Omental fat pad (tissue), 4 donors: ENCODE data around the gene CUX1. TPM values are rescaled to one million over a fixed set of nuclear protein-coding genes. Genes with fewer than 3 reads are reported as not detected.

ENCODE experiments used
- ATAC-seq: fragments of 150-250 bp; one replicate; pipeline ENCODE4 v1.9.1; 2016; ENCODE audit warnings: mild to moderate bottlenecking, moderate library complexity; ENCODE audit not compliant: low FRiP score
- DNase-seq: peaks from one replicate; pipeline ENCODE4 v3.0.0-alpha.2; 2019; ENCODE audit warnings: low spot score
- total RNA-seq, 4 donors: library from RNA; depleted of rRNA; stranded (reverse); fragments of >200 nt; gene quantifications; one replicate each; pipeline ENCODE4 v1.1.0, GENCODE V29; 2016
- TF ChIP-seq, protein P1 (sequence below), 3 donors: fragments of 450-650 bp; IDR thresholded peaks; one replicate each; pipeline ENCODE4 v1.5.1; 2016 to 2017; ENCODE audit warnings: antibody characterized with exemption in 3 of 3, mild to moderate bottlenecking in 3 of 3, moderate library complexity in 2 of 3

CUX1 gene
- total RNA-seq, 4 donors from 2014 or later: 67.6 to 141 (median 75.7) TPM

DNA sequence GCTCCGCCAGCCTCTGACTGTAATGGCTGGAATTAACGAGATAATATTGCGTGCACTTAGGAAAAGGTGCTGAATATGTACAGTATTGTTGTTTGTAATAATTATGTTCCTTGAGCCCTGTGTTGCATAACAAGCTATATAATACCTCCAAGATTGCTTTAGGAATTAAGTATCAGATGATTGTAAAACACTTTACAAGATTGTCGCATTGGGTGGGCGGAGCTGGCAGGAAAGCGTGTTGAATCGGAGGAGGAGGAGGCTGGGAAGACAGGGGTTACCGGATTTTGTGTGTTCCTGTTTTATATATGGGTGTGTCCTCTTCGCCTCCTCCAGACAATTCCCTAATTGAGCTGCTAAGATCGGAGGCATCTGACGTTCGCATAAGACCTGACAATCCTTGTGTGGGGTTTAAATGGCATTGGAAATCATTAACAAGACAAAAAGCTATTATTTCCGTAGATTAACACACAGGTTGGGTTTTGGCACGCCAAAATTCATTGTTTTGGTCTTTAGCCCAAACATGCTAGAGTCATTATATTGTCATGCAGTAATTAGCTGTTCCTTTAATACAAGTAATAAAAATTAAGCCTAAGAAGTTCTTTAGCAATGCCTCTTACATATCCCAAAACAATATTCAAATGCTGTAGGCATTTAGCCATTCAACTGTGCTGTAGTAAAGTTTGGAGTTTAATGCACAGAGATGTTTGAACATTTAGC, 276.3 kb downstream of the CUX1 start:
- DNase-seq (no peak), ATAC-seq (no peak)
- TF ChIP-seq, protein P1, sequence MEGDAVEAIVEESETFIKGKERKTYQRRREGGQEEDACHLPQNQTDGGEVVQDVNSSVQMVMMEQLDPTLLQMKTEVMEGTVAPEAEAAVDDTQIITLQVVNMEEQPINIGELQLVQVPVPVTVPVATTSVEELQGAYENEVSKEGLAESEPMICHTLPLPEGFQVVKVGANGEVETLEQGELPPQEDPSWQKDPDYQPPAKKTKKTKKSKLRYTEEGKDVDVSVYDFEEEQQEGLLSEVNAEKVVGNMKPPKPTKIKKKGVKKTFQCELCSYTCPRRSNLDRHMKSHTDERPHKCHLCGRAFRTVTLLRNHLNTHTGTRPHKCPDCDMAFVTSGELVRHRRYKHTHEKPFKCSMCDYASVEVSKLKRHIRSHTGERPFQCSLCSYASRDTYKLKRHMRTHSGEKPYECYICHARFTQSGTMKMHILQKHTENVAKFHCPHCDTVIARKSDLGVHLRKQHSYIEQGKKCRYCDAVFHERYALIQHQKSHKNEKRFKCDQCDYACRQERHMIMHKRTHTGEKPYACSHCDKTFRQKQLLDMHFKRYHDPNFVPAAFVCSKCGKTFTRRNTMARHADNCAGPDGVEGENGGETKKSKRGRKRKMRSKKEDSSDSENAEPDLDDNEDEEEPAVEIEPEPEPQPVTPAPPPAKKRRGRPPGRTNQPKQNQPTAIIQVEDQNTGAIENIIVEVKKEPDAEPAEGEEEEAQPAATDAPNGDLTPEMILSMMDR (IDR thresholded peaks at IDR 0.05): no peak

DNA sequence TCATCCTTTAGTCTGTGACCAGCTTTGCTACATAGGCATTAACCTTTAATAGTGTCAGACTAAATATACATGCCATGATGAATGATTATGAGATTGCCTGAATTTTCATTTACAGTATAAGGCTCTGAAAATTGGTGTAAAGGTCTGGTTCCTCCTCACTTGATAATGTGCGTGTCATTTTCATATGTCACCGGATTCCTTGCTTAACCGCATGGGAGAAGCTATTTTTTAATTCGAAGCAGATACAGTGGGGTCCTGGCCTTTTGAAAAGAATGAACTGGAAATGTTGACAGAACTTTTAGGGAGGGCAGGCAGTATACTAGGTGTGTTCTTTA, 276.9 kb downstream of the CUX1 start:
- ATAC-seq: no peak

DNA sequence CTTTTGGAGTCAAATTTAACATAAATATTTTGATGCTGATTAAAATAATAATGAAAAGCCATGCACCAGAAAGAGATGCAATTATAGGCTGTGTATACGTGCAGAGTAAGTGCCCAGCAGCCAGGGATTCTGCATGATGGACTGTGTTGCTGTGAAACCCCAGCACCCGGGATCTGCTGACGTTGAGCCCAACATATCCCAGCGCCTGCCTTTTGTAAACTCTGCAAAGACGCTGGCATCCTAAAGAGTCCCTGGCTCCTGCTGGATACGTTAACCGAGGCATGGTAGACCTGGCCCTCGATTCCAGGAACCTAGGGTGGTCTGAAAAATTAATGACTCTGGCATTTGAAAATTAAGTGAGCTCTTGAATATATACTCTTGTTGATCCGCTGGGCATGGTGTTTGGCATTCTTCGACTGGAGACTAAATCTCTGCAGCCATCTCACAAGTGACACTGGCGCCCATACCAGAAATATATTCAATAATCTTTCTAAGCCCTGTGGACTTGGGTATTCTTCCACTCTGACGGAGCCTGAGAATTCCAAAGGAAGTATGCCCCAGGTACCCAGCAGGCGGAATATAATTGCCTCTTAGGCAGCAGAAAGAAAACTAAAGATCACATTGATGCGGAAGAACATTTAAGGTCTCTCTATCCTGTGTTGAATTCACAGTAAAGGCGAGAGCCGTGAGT, 278.0 kb downstream of the CUX1 start:
- TF ChIP-seq, protein P1 (IDR thresholded peaks at IDR 0.05): no peak
- no peak for ATAC-seq
- DNase-seq: no peak

More for the DNA sequence above, 276.9 kb downstream of the CUX1 start:
- DNase-seq: no peak
- TF ChIP-seq, protein P1 (IDR thresholded peaks at IDR 0.05): no peak

DNA sequence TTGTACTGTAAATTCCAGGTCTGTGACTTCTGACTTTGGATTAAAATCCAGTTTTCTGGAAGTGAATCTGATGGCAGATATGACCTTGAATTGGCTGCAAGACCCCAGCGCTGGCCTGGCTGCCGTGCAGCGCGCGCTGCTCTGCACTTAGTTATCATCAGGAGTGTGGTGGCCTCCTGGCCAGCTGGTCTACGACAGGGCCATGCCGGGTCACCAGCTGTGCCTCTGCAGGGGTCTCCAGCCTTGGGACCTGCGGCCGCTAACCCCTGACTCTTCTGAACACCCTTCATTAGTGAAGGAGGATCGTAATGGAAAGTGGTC, 278.5 kb downstream of the CUX1 start:
- TF ChIP-seq, protein P1 (IDR thresholded peaks at IDR 0.05): no peak
- ATAC-seq: no peak
- DNase-seq: no peak

DNA sequence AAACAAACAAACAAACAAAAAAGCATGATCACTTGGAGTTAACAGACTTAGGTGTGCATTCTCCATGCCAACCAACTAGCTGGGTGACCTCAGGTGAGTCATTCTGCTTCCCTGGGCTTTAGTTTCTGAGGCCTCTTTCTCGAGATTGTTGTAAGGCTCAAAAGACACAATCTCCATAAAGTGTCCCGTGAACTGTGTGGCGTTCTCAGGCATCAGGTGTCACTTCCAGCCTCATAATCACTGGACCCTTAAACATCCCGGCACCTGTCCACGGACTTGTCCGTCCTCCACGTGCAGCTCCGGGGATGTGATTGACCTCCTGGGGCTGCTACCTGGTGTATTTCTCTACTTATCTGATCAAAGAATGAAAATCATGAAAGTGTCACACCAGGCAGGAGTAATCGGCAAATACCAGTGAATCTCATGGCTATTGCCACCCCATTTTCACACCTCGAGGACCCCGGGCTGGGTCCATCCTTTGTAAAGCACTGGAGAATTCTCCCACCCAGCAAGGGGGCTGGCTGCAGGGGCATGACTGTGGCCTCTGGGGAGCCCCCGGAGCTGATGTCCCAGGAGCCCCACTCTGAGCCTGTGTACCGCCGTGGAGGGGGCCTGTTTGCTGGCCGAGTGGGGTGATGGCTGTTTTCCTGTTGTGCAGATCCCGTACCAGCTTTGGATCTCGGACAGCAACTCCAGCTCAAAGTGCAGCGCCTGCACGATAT, 279.4 kb downstream of the CUX1 start:
- DNase-seq: no peak
- TF ChIP-seq, protein P1 (IDR thresholded peaks at IDR 0.05): no peak
- no peak for ATAC-seq

DNA sequence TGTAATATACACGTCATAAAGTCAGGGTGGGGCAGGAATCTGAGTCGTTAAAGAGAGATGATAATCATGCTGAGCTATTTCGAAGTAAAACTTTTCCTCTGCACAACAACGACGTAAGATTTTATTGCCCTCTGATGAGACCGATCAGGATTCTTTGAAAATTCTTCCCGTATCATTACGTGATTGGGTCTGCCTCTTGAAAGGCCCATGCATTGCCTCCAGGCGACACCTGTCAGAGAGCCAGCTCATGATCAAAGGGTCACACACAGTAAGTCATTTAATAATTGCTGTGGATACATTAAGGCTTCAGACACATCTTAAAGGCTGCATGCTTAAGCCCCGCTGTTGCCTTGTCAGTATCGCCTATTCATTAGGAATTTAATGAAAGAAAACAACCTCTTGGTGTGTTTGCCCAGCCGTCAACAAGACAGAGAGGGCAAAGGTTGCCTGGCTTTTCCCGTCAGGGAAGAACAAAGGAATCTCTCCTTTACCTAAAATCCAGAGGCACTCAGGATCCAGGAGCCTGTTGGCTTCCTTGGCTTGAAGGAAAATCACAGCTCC, 280.3 kb downstream of the CUX1 start:
- no peak for ATAC-seq
- DNase-seq: no peak
- TF ChIP-seq, protein P1 (IDR thresholded peaks at IDR 0.05): no peak
